NOMO-1 treated with dmso at 0.1 percent for 144 hours (cell line): ENCODE data around the gene KMT5B.

ENCODE experiments used
- DNase-seq: peaks from one replicate; lab custom pipeline; 2025; ENCODE audit not compliant: unreplicated experiment; lab: John Stamatoyannopoulos, UW

KMT5B gene

DNA sequence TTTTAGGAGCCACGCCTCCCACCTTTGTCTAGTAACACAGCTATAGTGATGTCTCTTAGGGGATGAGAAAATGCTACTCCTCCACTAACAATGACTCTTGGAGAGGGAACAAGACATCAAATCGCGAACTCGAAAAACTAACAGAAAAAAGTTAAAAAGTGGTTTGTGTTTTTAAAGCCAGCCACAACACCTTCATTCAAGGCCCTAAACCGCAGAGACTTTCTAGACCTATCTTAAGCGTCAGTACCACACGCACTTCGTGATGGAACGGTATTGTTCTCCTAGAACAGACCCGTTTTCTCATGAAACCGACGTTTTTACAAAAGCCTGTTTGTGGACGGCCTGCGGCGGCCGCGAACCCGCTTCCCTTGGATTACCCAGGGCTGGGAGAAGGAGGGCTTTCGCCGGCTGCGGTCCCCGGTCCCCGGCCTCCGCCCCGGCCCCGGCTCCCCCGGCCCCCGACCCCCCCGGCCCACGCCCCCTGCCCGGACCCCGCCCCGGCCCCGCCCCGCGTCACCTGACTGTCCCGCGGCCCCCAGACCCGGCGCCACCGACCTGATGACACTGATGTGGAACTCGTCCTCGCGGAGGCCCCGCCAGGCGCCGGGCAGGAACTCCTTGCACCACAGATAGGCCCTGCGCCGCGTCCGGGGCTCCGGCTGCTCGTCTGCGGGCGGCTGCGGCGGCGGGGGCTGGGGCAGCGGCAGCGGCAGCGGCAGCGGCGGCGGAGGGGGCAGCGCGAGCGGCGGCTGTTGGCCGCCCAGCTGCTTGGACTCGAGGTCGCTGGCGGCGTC lies 92.6 kb downstream of the KMT5B start:
- DNase-seq: no peak

DNA sequence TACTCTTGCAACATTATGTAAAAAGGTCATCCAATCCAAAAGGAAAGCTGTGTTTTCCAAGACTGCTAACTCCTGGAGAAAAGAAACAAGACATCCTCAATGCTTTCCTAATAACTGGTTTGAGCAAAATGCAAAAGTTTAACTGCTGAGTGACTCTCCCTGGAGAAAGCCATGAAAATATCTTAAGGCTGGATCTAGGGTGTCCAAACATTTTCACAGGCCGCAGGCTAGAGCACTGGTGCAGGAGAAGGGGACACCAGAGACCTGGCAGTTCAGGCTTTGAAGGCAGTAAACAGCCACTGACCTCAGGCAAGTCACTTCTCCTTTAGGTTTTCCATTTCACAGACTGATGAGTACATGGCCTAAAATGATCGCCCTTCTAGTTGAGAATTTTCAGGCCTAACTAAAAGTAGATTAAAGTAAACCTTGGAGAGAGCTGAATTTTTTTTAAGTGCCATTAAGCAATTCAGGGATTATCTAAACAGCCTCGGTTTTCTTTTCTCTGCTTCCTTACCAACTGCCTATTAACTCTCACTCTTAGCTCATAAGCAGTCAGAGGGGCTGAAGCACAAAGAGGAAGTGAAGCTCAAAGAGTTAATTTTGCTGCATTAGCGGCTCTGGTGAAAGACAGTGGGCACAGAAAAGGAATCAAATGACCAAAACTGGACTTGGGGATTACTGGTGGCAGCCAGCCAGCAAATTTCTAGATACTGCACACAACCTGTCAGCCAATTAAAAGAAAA lies 94.2 kb downstream of the KMT5B start:
- DNase-seq: peak; percentile 78

DNA sequence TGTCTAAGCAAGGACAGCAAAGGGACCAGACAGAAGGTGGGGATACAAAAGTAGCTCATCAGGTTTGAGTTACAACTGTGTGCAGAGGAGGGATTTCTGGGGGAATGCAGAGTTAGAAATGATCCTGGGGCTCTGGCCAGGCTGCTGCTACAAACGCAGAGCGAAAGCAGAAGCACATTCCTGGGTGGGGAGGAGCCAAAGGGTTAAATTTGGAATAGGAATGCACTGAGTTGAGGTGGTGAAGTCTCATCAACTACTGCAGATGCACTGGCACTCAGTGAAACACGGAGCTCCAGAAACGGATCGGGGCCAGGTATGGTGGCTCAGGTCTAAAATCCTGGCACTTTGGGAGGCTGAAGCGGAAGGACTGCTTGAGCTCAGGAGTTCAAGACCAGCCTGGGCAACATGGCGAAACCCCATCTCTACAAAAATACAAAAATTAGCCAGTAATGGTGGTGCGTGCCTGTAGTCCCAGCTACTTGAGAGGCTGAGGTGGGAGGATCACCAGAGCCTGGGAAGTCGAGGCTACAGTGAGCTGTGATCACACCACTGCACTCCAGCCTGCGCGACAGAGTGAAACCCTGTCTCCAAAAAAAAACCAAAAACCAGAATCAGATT lies 95.1 kb downstream of the KMT5B start:
- DNase-seq: no peak

DNA sequence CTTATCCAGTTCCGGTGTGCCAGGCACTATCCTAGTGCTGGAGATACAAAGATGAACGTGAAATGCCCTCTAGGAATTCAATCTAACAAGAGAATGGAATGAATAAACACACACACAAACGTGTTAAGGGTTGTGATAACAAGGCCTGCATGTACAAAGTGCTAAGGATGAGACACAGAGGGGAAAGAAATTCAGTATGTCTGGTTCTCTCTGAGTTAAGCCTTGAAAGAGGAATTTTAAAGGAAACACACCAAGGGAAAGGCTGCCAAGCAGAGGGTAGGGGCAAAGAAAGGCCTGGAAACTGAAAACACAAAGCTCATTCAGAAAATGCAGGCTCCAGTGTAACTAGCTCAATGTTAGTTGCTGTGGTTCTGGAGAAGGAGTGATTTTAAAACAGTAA lies 96.1 kb downstream of the KMT5B start:
- no peak for DNase-seq

DNA sequence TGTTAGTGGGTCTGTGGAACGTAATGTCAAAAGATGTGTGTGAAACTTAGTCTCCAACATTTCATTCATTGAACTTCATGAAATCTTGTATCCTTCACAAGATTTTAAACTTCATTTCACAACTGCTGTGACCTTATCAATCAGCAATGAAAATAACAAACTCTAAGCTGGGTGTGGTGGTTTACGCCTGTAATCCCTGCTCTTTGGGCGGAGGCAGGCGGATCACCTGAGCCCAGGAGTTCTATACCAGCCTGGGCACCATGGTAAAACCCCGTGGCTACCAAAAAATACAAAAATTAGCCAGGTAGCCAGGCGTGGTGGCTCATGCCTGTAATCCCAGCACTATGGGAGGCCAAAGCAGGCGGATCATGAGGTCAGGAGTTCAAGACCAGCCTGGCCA lies 97.0 kb downstream of the KMT5B start:
- DNase-seq: no peak

DNA sequence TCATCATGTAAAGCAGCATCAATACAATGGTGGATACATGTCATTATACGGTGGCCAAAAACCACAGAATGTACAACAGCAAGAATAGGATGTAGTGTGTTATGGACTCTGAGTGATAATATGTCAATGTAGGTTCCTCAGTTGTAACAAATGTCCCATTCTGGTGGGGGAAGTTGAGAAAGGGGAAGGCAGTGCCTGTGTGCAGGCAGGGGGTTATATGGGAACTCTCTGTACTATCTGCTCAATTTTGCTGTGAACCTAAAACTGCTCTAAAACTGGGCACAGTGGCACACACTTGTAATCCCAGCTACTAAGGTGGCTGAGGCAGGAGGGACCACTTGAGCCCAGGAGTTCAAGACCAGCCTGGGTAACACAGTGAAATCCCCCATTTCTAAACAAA lies 97.8 kb downstream of the KMT5B start:
- peak; percentile 38 for DNase-seq

DNA sequence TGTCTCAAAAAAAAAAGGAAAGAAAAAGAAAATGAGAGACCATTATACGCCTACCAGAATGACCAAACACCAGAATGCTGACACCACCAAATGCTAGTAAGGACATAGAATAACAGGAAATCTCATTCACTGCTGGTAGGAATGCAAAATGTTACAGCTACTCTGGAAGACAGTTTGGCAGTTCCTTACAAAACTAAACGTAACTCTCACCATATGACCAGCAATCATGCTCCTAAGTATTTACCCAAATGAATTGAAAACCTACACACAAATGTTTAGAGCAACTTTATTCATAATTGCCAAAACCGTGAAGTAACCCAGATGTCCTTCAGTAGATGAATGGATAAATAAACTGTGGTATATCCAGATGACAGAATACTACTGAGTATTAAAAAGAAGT lies 99.1 kb downstream of the KMT5B start:
- no peak for DNase-seq

DNA sequence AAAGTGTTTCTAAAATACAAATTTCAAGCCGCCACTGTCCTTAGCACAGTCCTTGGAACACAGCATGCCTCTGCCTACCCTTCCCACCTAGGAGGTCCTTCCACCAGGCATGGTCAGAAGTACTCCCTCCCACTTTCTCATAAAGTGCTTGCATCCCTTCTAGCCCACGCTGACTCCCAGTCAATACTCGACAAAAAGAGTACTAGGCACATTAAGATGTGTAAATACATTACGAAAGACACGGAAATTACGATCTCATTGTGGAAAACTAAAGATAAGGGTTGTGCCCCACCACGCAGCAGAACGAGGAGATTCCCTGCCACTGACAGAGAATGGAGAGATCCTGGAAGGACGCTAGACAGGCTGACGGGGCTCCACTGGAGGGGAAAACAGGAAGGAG lies 105.4 kb downstream of the KMT5B start:
- no peak for DNase-seq

DNA sequence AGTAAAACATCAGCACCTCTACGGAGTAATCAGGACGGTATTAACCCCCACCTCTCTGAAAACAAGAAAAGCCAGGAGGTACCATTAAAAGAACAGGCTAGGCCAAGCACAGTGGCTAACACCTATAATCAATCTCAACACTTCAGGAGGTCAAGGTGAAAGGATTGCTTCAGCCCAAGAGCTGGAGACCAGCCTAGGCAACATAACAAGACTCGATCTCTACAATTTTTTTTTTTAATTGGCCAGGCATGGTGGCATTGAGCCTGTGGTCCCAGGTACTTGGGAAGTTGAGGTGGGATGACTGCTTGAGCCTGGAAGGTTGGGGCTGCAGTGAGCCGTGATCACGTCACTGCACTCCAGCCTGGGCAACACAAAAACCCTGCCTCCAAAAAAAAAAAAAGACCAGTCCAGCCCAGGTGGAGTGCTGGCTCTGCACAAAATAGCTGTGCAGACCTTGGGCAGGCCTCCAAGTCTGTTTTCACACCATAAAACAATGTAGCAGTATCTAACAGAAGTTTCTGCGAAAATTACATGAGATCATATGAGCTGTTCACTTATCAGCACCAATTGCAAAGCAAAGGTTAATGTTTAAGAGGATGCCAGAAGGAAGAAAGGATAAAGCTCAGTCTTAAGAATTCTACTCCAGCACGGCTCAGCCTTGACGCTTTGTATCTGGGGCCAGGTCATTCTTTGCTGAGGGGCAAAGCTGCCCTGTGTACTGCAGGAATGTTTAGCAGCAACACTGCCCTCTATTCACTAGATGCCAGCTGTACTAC lies 106.7 kb downstream of the KMT5B start:
- DNase-seq: no peak
